HEK293 (cell line): Measurements from ENCODE around the gene TGFB2.

ENCODE experiments used
- FEZF1 ChIP-seq: fragments of 450-650 bp; formaldehyde crosslinking; IDR thresholded peaks from 2 replicates; pipeline ENCODE4 v1.5.1; 2016; ENCODE audit warnings: missing biosample characterization, missing genetic modification characterization
- IKZF3 ChIP-seq: fragments of 450-650 bp; IDR thresholded peaks from 2 replicates; pipeline ENCODE4 v1.5.0; 2018; ENCODE audit warnings: missing biosample characterization, mild to moderate bottlenecking, missing genetic modification characterization, moderate library complexity
- MZF1 ChIP-seq: fragments of 450-650 bp; formaldehyde crosslinking; IDR thresholded peaks from 2 replicates; pipeline ENCODE4 v1.5.1; 2017; ENCODE audit warnings: missing biosample characterization, missing genetic modification characterization, borderline replicate concordance
- OSR2 ChIP-seq: fragments of 450-650 bp; formaldehyde crosslinking; IDR thresholded peaks from 2 replicates; pipeline ENCODE4 v1.5.1; 2016; ENCODE audit warnings: missing biosample characterization, missing genetic modification characterization
- PATZ1 ChIP-seq: fragments of 450-650 bp; formaldehyde crosslinking; IDR thresholded peaks from 2 replicates; pipeline ENCODE4 v1.5.1; 2016; ENCODE audit warnings: missing biosample characterization, missing genetic modification characterization
- WT1 ChIP-seq: fragments of 450-650 bp; formaldehyde crosslinking; IDR thresholded peaks from 2 replicates; pipeline ENCODE4 v1.5.1; 2016; ENCODE audit warnings: missing biosample characterization, missing genetic modification characterization
- ZBTB48 ChIP-seq: fragments of 450-650 bp; formaldehyde crosslinking; IDR thresholded peaks from 2 replicates; pipeline ENCODE4 v1.5.1; 2016; ENCODE audit warnings: missing biosample characterization, missing genetic modification characterization
- ZEB2 ChIP-seq: fragments of 450-650 bp; formaldehyde crosslinking; IDR thresholded peaks from 2 replicates; pipeline ENCODE4 v1.5.1; 2016; ENCODE audit warnings: missing biosample characterization, missing genetic modification characterization
- ZIC2 ChIP-seq: fragments of 450-650 bp; formaldehyde crosslinking; IDR thresholded peaks from 2 replicates; pipeline ENCODE4 v1.5.1; 2016; ENCODE audit warnings: missing biosample characterization, missing genetic modification characterization
- ZNF10 ChIP-seq: fragments of 450-650 bp; formaldehyde crosslinking; IDR thresholded peaks from 2 replicates; pipeline ENCODE4 v1.5.1; 2017; ENCODE audit warnings: missing biosample characterization, missing genetic modification characterization
- ZNF2 ChIP-seq: fragments of 450-650 bp; formaldehyde crosslinking; IDR thresholded peaks from 2 replicates; pipeline ENCODE4 v1.5.1; 2016; ENCODE audit warnings: missing biosample characterization, missing genetic modification characterization
- ZNF214 ChIP-seq: fragments of 450-650 bp; formaldehyde crosslinking; IDR thresholded peaks from 2 replicates; pipeline ENCODE4 v1.5.1; 2017; ENCODE audit warnings: missing biosample characterization, mild to moderate bottlenecking, missing genetic modification characterization, borderline replicate concordance
- ZNF24 ChIP-seq: fragments of 450-650 bp; formaldehyde crosslinking; IDR thresholded peaks from 2 replicates; pipeline ENCODE4 v1.5.1; 2016; ENCODE audit warnings: missing biosample characterization, missing genetic modification characterization
- ZNF362 ChIP-seq: fragments of 450-650 bp; formaldehyde crosslinking; IDR thresholded peaks from 2 replicates; pipeline ENCODE4 v1.5.1; 2016; ENCODE audit warnings: missing biosample characterization, missing genetic modification characterization
- ZNF555 ChIP-seq: fragments of 450-650 bp; formaldehyde crosslinking; conservative IDR thresholded peaks from 2 replicates; pipeline ENCODE4 v1.5.1; 2017; ENCODE audit warnings: missing biosample characterization, mild to moderate bottlenecking, missing genetic modification characterization, inconsistent platforms
- ZNF558 ChIP-seq: fragments of 450-650 bp; formaldehyde crosslinking; IDR thresholded peaks from 2 replicates; pipeline ENCODE4 v1.5.1; 2016; ENCODE audit warnings: missing biosample characterization, missing genetic modification characterization
- ZNF596 ChIP-seq: fragments of 450-650 bp; IDR thresholded peaks from 2 replicates; pipeline ENCODE4 v1.5.0; 2018; ENCODE audit warnings: missing biosample characterization, mild to moderate bottlenecking, missing genetic modification characterization, moderate library complexity
- ZNF600 ChIP-seq: fragments of 450-650 bp; formaldehyde crosslinking; IDR thresholded peaks from 2 replicates; pipeline ENCODE4 v1.5.1; 2016; ENCODE audit warnings: missing biosample characterization, missing genetic modification characterization
- ZNF629 ChIP-seq: fragments of 450-650 bp; formaldehyde crosslinking; IDR thresholded peaks from 2 replicates; pipeline ENCODE4 v1.5.1; 2017; ENCODE audit warnings: missing biosample characterization, missing genetic modification characterization
- ZNF660 ChIP-seq: fragments of 450-650 bp; IDR thresholded peaks from 2 replicates; pipeline ENCODE4 v1.5.1; 2018; ENCODE audit warnings: missing biosample characterization, mild to moderate bottlenecking, missing genetic modification characterization
- ZNF843 ChIP-seq: fragments of 450-650 bp; formaldehyde crosslinking; IDR thresholded peaks from 2 replicates; pipeline ENCODE4 v1.5.1; 2016; ENCODE audit warnings: missing biosample characterization, missing genetic modification characterization
- ZSCAN16 ChIP-seq: fragments of 450-650 bp; formaldehyde crosslinking; IDR thresholded peaks from 2 replicates; pipeline ENCODE4 v1.5.1; 2016; ENCODE audit warnings: missing biosample characterization, missing genetic modification characterization
- ZSCAN30 ChIP-seq: fragments of 450-650 bp; IDR thresholded peaks from 2 replicates; pipeline ENCODE4 v1.5.1; 2018; ENCODE audit warnings: missing biosample characterization, mild to moderate bottlenecking, missing genetic modification characterization, moderate library complexity
- TF ChIP-seq, protein P1 (sequence below): fragments of 450-650 bp; formaldehyde crosslinking; IDR thresholded peaks from 2 replicates; pipeline ENCODE4 v1.5.1; 2017; ENCODE audit warnings: missing biosample characterization, missing genetic modification characterization
- TF ChIP-seq, protein P2 (sequence below): fragments of 450-650 bp; formaldehyde crosslinking; IDR thresholded peaks from 2 replicates; pipeline ENCODE4 v1.5.1; 2016; ENCODE audit warnings: missing biosample characterization, missing genetic modification characterization, borderline replicate concordance
- TF ChIP-seq, protein P3 (sequence below): fragments of 450-650 bp; formaldehyde crosslinking; IDR thresholded peaks from 2 replicates; pipeline ENCODE4 v1.5.1; 2017; ENCODE audit warnings: missing biosample characterization, missing genetic modification characterization
- TF ChIP-seq, protein P4 (sequence below): fragments of 450-650 bp; formaldehyde crosslinking; IDR thresholded peaks from 2 replicates; pipeline ENCODE4 v1.5.1; 2016; ENCODE audit warnings: missing biosample characterization, missing genetic modification characterization

Gene TGFB2

GRCh38 chr1:218304281-218305039, 40.7 kb upstream of the TGFB2 start (continued):
- TF ChIP-seq, protein P1, sequence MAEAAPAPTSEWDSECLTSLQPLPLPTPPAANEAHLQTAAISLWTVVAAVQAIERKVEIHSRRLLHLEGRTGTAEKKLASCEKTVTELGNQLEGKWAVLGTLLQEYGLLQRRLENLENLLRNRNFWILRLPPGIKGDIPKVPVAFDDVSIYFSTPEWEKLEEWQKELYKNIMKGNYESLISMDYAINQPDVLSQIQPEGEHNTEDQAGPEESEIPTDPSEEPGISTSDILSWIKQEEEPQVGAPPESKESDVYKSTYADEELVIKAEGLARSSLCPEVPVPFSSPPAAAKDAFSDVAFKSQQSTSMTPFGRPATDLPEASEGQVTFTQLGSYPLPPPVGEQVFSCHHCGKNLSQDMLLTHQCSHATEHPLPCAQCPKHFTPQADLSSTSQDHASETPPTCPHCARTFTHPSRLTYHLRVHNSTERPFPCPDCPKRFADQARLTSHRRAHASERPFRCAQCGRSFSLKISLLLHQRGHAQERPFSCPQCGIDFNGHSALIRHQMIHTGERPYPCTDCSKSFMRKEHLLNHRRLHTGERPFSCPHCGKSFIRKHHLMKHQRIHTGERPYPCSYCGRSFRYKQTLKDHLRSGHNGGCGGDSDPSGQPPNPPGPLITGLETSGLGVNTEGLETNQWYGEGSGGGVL = no peak
- TF ChIP-seq OSR2 (peak; percentile 74), MZF1 (peak; percentile 88; the same call in 1 of the 2 replicates), ZIC2 (tag by site-specific recombination) (peak; percentile 67), FEZF1 (tag by site-specific recombination) (peak; percentile 83), ZNF10 (peak; percentile 89), ZNF660 (tag by site-specific recombination) (peak; percentile 79), ZNF24 (tag by site-specific recombination) (peak; percentile 54; the same call in 1 of the 2 replicates), ZSCAN30 (peak; percentile 86), PATZ1 (tag by site-specific recombination) (peak; percentile 46; the same call in 1 of the 2 replicates), ZNF214 (no peak), ZNF362 (tag by site-specific recombination) (peak; percentile 59; the same call in 1 of the 2 replicates), ZEB2 (tag by site-specific recombination) (peak; percentile 80), ZBTB48 (tag by site-specific recombination) (0 out of 2 replicates have a peak, but pooled peaks have one; percentile 56), ZNF596 (tag by site-specific recombination) (peak; percentile 60), ZNF558 (tag by site-specific recombination) (peak; percentile 60; the same call in 1 of the 2 replicates), ZNF843 (tag by site-specific recombination) (peak; percentile 76; the same call in 1 of the 2 replicates), WT1 (peak; percentile 56; the same call in 1 of the 2 replicates), ZNF600 (tag by site-specific recombination) (peak; percentile 98), ZNF555 (tag by site-specific recombination) (no peak), IKZF3 (tag by site-specific recombination) (peak; percentile 78), ZNF2 (tag by site-specific recombination) (peak; percentile 64; the same call in 1 of the 2 replicates), ZSCAN16 (tag by site-specific recombination) (peak; percentile 95), ZNF629 (tag by site-specific recombination) (peak; percentile 62; the same call in 1 of the 2 replicates)
- TF ChIP-seq, protein P2, sequence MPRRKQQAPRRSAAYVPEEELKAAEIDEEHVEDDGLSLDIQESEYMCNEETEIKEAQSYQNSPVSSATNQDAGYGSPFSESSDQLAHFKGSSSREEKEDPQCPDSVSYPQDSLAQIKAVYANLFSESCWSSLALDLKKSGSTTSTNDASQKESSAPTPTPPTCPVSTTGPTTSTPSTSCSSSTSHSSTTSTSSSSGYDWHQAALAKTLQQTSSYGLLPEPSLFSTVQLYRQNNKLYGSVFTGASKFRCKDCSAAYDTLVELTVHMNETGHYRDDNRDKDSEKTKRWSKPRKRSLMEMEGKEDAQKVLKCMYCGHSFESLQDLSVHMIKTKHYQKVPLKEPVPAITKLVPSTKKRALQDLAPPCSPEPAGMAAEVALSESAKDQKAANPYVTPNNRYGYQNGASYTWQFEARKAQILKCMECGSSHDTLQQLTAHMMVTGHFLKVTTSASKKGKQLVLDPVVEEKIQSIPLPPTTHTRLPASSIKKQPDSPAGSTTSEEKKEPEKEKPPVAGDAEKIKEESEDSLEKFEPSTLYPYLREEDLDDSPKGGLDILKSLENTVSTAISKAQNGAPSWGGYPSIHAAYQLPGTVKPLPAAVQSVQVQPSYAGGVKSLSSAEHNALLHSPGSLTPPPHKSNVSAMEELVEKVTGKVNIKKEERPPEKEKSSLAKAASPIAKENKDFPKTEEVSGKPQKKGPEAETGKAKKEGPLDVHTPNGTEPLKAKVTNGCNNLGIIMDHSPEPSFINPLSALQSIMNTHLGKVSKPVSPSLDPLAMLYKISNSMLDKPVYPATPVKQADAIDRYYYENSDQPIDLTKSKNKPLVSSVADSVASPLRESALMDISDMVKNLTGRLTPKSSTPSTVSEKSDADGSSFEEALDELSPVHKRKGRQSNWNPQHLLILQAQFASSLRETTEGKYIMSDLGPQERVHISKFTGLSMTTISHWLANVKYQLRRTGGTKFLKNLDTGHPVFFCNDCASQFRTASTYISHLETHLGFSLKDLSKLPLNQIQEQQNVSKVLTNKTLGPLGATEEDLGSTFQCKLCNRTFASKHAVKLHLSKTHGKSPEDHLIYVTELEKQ (tag by site-specific recombination) = 0 out of 2 replicates have a peak, but pooled peaks have one; percentile 22
- TF ChIP-seq, protein P3, sequence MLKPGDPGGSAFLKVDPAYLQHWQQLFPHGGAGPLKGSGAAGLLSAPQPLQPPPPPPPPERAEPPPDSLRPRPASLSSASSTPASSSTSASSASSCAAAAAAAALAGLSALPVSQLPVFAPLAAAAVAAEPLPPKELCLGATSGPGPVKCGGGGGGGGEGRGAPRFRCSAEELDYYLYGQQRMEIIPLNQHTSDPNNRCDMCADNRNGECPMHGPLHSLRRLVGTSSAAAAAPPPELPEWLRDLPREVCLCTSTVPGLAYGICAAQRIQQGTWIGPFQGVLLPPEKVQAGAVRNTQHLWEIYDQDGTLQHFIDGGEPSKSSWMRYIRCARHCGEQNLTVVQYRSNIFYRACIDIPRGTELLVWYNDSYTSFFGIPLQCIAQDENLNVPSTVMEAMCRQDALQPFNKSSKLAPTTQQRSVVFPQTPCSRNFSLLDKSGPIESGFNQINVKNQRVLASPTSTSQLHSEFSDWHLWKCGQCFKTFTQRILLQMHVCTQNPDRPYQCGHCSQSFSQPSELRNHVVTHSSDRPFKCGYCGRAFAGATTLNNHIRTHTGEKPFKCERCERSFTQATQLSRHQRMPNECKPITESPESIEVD (tag by site-specific recombination) = peak; percentile 99
- TF ChIP-seq, protein P4, sequence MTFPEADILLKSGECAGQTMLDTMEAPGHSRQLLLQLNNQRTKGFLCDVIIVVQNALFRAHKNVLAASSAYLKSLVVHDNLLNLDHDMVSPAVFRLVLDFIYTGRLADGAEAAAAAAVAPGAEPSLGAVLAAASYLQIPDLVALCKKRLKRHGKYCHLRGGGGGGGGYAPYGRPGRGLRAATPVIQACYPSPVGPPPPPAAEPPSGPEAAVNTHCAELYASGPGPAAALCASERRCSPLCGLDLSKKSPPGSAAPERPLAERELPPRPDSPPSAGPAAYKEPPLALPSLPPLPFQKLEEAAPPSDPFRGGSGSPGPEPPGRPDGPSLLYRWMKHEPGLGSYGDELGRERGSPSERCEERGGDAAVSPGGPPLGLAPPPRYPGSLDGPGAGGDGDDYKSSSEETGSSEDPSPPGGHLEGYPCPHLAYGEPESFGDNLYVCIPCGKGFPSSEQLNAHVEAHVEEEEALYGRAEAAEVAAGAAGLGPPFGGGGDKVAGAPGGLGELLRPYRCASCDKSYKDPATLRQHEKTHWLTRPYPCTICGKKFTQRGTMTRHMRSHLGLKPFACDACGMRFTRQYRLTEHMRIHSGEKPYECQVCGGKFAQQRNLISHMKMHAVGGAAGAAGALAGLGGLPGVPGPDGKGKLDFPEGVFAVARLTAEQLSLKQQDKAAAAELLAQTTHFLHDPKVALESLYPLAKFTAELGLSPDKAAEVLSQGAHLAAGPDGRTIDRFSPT (tag by site-specific recombination) = no peak
